OCI-LY3 (cell line): ENCODE data around the gene KTN1.

ENCODE experiments used
- CTCF ChIP-seq: fragments of 200-600, 300-600 bp; sonication (generic); IDR thresholded peaks from 2 replicates; pipeline ENCODE4 v1.5.1; 2014; ENCODE audit warnings: antibody characterized with exemption, low read length, low read depth
- EZH2phosphoT487 ChIP-seq: fragments of 200-600 bp; shearing (Covaris generic); IDR thresholded peaks from 2 replicates; pipeline ENCODE4 v1.6.1; 2018; ENCODE audit warnings: antibody characterized with exemption, mixed run types, low read depth

- TF ChIP-seq CTCF = no peak
- no peak for TF ChIP-seq EZH2phosphoT487
Measured at GRCh38 chr14:55711175-55711811, 131.3 kb downstream of the KTN1 start.
